Measurements from ENCODE around the gene ST6GALNAC4. TPM values are rescaled to one million over a fixed set of nuclear protein-coding genes. Genes with fewer than 3 reads are reported as not detected.

ST6GALNAC4 gene
- total RNA-seq, 1 experiment from 2014 or later: 13.2 TPM

DNA sequence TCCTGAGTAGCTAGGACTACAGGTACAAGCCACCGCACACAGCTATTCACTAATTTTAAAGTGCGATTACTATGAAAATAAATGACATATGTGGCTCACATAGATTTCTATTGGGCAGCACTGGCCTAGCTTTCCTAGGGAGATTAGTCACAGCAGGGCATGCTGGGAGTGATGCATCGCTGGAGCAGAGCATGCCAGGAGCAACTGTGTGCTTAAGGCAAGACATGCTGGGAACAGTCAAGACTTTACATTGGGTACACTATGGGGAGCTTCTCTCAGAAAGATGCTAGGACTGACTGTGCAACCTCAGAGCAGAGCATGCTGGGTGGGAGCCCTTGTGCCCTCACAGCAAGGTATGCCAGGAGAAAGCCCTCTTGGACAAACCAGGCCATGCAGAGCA is 26.8 kb downstream of the ST6GALNAC4 start:
- no TSS peak for BruUV-seq (replicated peaks)
- H3K27me3 Mint-ChIP-seq (ENCODE audit: insufficient read depth, unreplicated experiment): no peaks in the 10 kb centered on the region
- peaks cover 7% of the 10 kb centered on the region for H3K4me1 Mint-ChIP-seq (ENCODE audit: low read depth, unreplicated experiment)
- H3K27ac Mint-ChIP-seq (ENCODE audit: unreplicated experiment): no peak overlapping the region
- TF ChIP-seq, protein P1, sequence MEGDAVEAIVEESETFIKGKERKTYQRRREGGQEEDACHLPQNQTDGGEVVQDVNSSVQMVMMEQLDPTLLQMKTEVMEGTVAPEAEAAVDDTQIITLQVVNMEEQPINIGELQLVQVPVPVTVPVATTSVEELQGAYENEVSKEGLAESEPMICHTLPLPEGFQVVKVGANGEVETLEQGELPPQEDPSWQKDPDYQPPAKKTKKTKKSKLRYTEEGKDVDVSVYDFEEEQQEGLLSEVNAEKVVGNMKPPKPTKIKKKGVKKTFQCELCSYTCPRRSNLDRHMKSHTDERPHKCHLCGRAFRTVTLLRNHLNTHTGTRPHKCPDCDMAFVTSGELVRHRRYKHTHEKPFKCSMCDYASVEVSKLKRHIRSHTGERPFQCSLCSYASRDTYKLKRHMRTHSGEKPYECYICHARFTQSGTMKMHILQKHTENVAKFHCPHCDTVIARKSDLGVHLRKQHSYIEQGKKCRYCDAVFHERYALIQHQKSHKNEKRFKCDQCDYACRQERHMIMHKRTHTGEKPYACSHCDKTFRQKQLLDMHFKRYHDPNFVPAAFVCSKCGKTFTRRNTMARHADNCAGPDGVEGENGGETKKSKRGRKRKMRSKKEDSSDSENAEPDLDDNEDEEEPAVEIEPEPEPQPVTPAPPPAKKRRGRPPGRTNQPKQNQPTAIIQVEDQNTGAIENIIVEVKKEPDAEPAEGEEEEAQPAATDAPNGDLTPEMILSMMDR (IDR thresholded peaks at IDR 0.05; ENCODE audit: insufficient read depth in 1 of 2, low read depth in 1 of 2, low read length in 1 of 2, severe bottlenecking in 1 of 2, unreplicated experiment in 1 of 2): no peak
- H3K4me3 ChIP-seq (ENCODE audit: low read depth, low read length): no peak overlapping the region
- peaks cover 47% of the 10 kb centered on the region for H3K36me3 Mint-ChIP-seq (ENCODE audit: insufficient read depth, unreplicated experiment)
- peaks cover 21% of the 10 kb centered on the region for H3K9me3 ChIP-seq
- no peak for DNase-seq
- ChIA-PET CTCF (no interaction called here), POLR2A (no interaction called here)
- H3K4me1 ChIP-seq: no peaks in the 10 kb centered on the region
- H3K27me3 ChIP-seq (replicated peaks; ENCODE audit: control insufficient read depth, insufficient read depth, low read length): no peaks in the 10 kb centered on the region
- H3K36me3 ChIP-seq (ENCODE audit: control insufficient read depth, insufficient read depth, low read length): peaks cover 26% of the 10 kb centered on the region
- H3K9me3 Mint-ChIP-seq (ENCODE audit: unreplicated experiment): peaks cover 25% of the 10 kb centered on the region
- H3K4me3 Mint-ChIP-seq (ENCODE audit: unreplicated experiment): no peak overlapping the region
- intact Hi-C loops (cut with micrococcal nuclease; ENCODE audit: unreplicated experiment): no loop called here

DNA sequence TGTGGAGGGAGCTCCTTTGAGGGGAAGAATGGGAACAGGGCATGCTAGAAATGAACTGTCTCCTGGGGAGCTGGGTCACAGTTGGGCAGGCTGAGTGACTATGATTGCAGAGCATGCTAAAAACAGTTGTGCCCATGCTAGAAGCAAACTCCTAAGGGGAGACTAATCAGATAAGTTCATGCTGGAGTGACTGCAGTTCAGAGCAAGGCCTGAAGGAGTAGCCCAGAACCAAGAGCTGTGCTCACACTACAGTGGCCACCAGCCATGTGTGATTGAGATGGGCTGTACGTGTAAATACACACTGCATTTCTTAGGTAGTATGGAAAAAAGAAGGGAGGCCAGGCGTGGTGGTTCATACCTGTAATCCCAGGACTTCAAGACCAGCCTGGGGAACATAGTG is 29.0 kb downstream of the ST6GALNAC4 start:
- Mint-ChIP-seq H3K4me1 (ENCODE audit: low read depth, unreplicated experiment) (peaks cover 7% of the 10 kb centered on the region), H3K4me3 (ENCODE audit: unreplicated experiment) (no peak overlapping the region), H3K27me3 (ENCODE audit: insufficient read depth, unreplicated experiment) (no peaks in the 10 kb centered on the region), H3K9me3 (ENCODE audit: unreplicated experiment) (peaks cover 10% of the 10 kb centered on the region), H3K36me3 (ENCODE audit: insufficient read depth, unreplicated experiment) (peaks cover 29% of the 10 kb centered on the region), H3K27ac (ENCODE audit: unreplicated experiment) (no peak overlapping the region)
- Histone ChIP-seq H3K9me3 (peaks cover 9% of the 10 kb centered on the region), H3K4me1 (no peaks in the 10 kb centered on the region), H3K36me3 (ENCODE audit: control insufficient read depth, insufficient read depth, low read length) (peaks cover 6% of the 10 kb centered on the region), H3K27me3 (replicated peaks; ENCODE audit: control insufficient read depth, insufficient read depth, low read length) (no peaks in the 10 kb centered on the region), H3K4me3 (ENCODE audit: low read depth, low read length) (no peak overlapping the region)
- intact Hi-C loops (cut with micrococcal nuclease; ENCODE audit: unreplicated experiment): no loop called here
- no TSS peak for BruUV-seq (replicated peaks)
- CTCF ChIA-PET: no interaction called here
- DNase-seq: no peak
- TF ChIP-seq, protein P1 (IDR thresholded peaks at IDR 0.05; ENCODE audit: insufficient read depth in 1 of 2, low read depth in 1 of 2, low read length in 1 of 2, severe bottlenecking in 1 of 2, unreplicated experiment in 1 of 2): peak in 1 of 2 experiments; percentile 14
- POLR2A ChIA-PET: no interaction called here

DNA sequence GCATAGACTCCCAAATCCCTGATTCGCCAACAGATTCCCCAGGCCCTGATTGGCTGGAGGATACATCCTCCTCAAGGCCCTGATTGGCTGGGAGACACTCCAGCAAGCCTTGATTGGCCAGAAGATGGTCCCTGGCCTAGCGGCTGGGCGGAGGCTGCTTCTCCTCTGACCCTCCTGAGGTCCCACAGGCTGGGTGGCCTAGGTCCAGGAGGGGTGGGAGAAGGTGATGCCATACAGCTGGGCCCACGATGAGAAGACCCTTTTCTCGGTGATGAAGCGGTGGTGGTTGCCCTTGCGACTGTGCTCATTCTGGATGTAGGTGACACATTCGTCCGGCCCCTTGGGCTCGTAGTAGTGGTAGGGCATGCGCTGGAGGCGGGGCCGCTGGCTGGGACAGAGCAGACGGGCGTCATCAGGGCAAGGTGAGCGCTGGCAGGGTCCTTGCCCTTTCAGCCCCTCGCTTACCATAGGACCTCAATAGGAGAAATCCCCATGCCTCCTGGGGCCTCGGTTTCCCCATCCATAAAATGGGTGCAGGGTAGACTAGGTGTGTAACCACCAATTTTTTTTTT is 30.4 kb downstream of the ST6GALNAC4 start:
- no peak for DNase-seq
- Mint-ChIP-seq H3K9me3 (ENCODE audit: unreplicated experiment) (peaks cover 5% of the 10 kb centered on the region), H3K27me3 (ENCODE audit: insufficient read depth, unreplicated experiment) (no peaks in the 10 kb centered on the region), H3K27ac (ENCODE audit: unreplicated experiment) (no peak overlapping the region), H3K4me1 (ENCODE audit: low read depth, unreplicated experiment) (peaks cover 4% of the 10 kb centered on the region), H3K36me3 (ENCODE audit: insufficient read depth, unreplicated experiment) (peaks cover 22% of the 10 kb centered on the region), H3K4me3 (ENCODE audit: unreplicated experiment) (no peak overlapping the region)
- no TSS peak for BruUV-seq (replicated peaks)
- POLR2A ChIA-PET: no interaction called here
- no peaks in the 10 kb centered on the region for H3K9me3 ChIP-seq
- intact Hi-C loops (cut with micrococcal nuclease; ENCODE audit: unreplicated experiment): no loop called here
- TF ChIP-seq, protein P1 (IDR thresholded peaks at IDR 0.05; ENCODE audit: insufficient read depth in 1 of 2, low read depth in 1 of 2, low read length in 1 of 2, severe bottlenecking in 1 of 2, unreplicated experiment in 1 of 2): no peak
- no peaks in the 10 kb centered on the region for H3K4me1 ChIP-seq
- H3K27me3 ChIP-seq (replicated peaks; ENCODE audit: control insufficient read depth, insufficient read depth, low read length): no peaks in the 10 kb centered on the region
- H3K36me3 ChIP-seq (ENCODE audit: control insufficient read depth, insufficient read depth, low read length): 0 out of 2 replicates have a peak, but pooled peaks cover 3% of the 10 kb centered on the region
- no peak overlapping the region for H3K4me3 ChIP-seq (ENCODE audit: low read depth, low read length)
- CTCF ChIA-PET: no interaction called here

All from Caco-2 (cell line).